Hepatocyte (in vitro differentiated cells): Measurements from ENCODE around the gene DNER.

Experiments
- EZH2 ChIP-seq: fragments of 200-600 bp; sonication (generic); IDR thresholded peaks from 2 replicates; pipeline ENCODE4 v1.6.1; 2016; ENCODE audit warnings: antibody characterized with exemption, mild to moderate bottlenecking, borderline replicate concordance
- EZH2phosphoT487 ChIP-seq: fragments of 200-600 bp; sonication (generic); IDR thresholded peaks from one replicate; pipeline ENCODE4 v1.6.1; 2018; ENCODE audit warnings: antibody characterized with exemption, mild to moderate bottlenecking, low read depth, moderate library complexity; ENCODE audit not compliant: unreplicated experiment, severe bottlenecking
- TF ChIP-seq, protein P1 (sequence below): fragments of 200-600 bp; sonication (generic); IDR thresholded peaks from 2 replicates; pipeline ENCODE4 v1.5.1; 2016; ENCODE audit warnings: antibody characterized with exemption, mild to moderate bottlenecking; ENCODE audit not compliant: poor library complexity

DNA sequence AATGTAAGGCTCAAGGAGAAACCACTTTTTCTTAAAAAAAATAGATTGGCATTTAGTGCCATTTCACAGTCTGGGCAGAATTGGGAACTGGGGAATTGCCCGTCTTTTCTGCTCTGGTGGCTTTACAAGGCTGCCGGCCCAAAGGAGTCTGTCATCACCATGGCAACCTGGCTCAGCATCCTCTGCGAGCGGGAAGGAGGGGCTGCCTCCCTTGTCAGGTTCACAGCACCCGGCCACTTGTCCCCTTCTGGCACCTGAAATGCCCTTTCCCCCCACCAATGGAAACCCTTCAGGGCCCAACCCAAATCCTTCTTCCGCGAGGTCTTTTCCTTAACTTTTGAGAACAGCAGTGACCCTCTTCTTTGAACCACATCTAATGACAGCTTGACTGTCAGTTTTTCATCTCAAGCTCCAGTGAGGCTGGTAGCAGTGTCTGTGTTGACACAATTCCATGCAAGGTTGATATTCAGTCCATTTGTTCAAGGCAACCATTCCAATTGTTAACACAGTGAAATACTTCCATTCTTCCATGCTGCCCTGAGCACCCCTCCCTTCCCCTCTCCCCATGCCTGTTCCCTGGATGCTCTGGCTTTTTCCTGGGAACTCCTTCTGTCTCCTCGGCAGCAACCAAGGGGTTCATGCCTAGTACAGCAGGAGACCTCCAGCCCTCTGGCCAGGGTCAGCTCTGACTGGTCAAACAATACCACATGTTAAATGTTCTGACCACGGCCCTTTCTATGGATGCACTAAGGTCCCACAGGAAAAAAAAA, 79.6 kb downstream of the DNER start:
- TF ChIP-seq, protein P1, sequence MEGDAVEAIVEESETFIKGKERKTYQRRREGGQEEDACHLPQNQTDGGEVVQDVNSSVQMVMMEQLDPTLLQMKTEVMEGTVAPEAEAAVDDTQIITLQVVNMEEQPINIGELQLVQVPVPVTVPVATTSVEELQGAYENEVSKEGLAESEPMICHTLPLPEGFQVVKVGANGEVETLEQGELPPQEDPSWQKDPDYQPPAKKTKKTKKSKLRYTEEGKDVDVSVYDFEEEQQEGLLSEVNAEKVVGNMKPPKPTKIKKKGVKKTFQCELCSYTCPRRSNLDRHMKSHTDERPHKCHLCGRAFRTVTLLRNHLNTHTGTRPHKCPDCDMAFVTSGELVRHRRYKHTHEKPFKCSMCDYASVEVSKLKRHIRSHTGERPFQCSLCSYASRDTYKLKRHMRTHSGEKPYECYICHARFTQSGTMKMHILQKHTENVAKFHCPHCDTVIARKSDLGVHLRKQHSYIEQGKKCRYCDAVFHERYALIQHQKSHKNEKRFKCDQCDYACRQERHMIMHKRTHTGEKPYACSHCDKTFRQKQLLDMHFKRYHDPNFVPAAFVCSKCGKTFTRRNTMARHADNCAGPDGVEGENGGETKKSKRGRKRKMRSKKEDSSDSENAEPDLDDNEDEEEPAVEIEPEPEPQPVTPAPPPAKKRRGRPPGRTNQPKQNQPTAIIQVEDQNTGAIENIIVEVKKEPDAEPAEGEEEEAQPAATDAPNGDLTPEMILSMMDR: no peak
- TF ChIP-seq EZH2 (no peak), EZH2phosphoT487 (no peak)
